Tibial artery (tissue), 4 donors: ENCODE results near the gene SNRPF.
A peak's percentile ranks its signal among the peaks of the same experiment; 100 is the strongest.
"Not testable (repeated sequence)": the region's sequence is repeated elsewhere in the genome, so short reads cannot be mapped to it uniquely, and the experiment has no call there.

Experiments
- DNase-seq, 2 donors: peaks; one replicate each; pipeline ENCODE4 v3.0.0-alpha.2; 2019
- H3K27ac ChIP-seq, 2 donors: fragments of 200-600 bp; sonication (generic) in 1 of 2; 1 replicate in 1 of 2; 2 replicates in 1 of 2; pipeline ENCODE4 v1.5.1; 2018 to 2019; ENCODE audit warnings: mild to moderate bottlenecking in 1 of 2
- H3K27me3 ChIP-seq, 2 donors: fragments of 200-600 bp; sonication (generic) in 1 of 2; one replicate each; pipeline versions ENCODE4 v1.5.1 to v1.6.0; 2016 to 2019
- H3K36me3 ChIP-seq, 3 donors: fragments of 200-600 bp; sonication (generic) in 2 of 3; one replicate each; pipeline ENCODE4 v1.5.1; 2016 to 2019; ENCODE audit warnings: mild to moderate bottlenecking in 2 of 3
- H3K4me1 ChIP-seq, 4 donors: fragments of 200-600 bp; sonication (generic) in 2 of 4; 1 replicate in 3 of 4; 2 replicates in 1 of 4; pipeline ENCODE4 v1.5.1; 2016 to 2019
- H3K4me3 ChIP-seq, 2 donors: fragments of 200-600 bp; sonication (generic) in 1 of 2; 1 replicate in 1 of 2; 2 replicates in 1 of 2; pipeline ENCODE4 v1.5.1; 2018 to 2019; ENCODE audit warnings: mild to moderate bottlenecking in 2 of 2
- H3K9me3 ChIP-seq, 3 donors: fragments of 200-600 bp; sonication (generic) in 1 of 3; one replicate each; pipeline ENCODE4 v1.5.1; 2016 to 2019
- intact Hi-C: fragments of 100-400 bp; cut with DNase I; formaldehyde crosslinking; loops from one replicate; pipeline ENCODE4 v1.15.0; 2023; ENCODE audit warnings: low total_unique reads
- TF ChIP-seq, protein P1 (sequence below), 2 experiments: fragments of 200-600 bp in 1 of 2; fragments of 450-650 bp in 1 of 2; IDR thresholded peaks; one replicate each; pipeline ENCODE4 v1.5.1; 2017 to 2019; ENCODE audit warnings: antibody characterized with exemption in 2 of 2, mild to moderate bottlenecking in 1 of 2, moderate library complexity in 1 of 2

Gene SNRPF

DNA sequence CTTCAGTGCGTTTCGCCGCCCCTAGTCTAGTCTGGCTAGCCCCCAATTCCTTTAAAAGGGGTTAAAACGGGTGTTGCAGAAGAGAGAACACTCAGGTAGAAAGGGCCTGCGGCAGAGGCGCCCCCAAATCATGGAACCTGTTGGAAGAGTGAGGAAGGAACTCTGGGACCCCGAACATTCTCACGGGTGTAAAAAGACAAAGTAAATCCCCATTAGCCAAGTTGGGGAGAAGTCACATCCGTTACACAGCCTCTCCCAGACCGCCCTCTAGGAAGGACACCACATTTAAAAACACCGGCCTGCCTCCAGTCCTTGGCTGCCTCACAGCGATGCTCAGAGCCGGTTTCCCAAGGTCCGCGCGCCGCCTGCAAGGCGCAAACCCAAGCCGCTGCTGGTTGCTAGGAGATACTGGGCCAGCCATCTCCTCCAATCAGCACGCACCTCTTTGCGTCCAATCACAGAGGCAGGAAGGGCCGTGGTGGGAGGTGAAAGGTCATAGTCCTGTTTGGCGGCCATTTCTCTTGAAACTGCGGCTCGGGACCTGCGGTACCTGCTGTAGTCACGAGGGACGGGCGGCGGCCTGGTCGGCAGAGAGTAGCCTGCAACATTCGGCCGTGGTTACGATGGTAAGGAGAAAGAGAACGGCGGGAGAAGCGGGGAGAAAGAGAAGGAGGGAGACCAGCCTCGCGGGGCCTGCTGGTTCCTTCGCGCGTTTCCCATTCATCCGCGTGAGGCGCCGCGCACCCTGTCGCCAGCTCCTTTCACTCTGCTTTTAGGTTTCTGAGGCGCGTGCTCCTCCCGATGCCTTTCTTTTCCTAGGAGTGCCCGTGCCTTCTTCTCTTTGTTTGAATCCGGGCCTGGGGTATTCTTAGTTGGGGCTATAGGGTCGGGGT, at the start of gene SNRPF:
Gene SNRPF (plus strand): TSS at position 502 of the 893 bp plus-strand sequence. CDS start 122 bp downstream, at position 624.
- Histone ChIP-seq H3K27me3 (peaks cover 0 to under 1% of the 10 kb centered on the region in 2 donors), H3K27ac (peak within 1 kb of the TSS; percentile 57 to 67), H3K36me3 (peaks cover 19 to 28% (median 23%) of the 10 kb centered on the region in 3 donors), H3K4me1 (peaks cover 0 to 21% (median 17%) of the 10 kb centered on the region in 4 donors), H3K9me3 (no peaks in the 10 kb centered on the region), H3K4me3 (peak within 1 kb of the TSS; percentile 65 to 80)
- TF ChIP-seq, protein P1, sequence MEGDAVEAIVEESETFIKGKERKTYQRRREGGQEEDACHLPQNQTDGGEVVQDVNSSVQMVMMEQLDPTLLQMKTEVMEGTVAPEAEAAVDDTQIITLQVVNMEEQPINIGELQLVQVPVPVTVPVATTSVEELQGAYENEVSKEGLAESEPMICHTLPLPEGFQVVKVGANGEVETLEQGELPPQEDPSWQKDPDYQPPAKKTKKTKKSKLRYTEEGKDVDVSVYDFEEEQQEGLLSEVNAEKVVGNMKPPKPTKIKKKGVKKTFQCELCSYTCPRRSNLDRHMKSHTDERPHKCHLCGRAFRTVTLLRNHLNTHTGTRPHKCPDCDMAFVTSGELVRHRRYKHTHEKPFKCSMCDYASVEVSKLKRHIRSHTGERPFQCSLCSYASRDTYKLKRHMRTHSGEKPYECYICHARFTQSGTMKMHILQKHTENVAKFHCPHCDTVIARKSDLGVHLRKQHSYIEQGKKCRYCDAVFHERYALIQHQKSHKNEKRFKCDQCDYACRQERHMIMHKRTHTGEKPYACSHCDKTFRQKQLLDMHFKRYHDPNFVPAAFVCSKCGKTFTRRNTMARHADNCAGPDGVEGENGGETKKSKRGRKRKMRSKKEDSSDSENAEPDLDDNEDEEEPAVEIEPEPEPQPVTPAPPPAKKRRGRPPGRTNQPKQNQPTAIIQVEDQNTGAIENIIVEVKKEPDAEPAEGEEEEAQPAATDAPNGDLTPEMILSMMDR (IDR thresholded peaks at IDR 0.05) = no peak
- peak; percentile 95 to 97 for DNase-seq
- intact Hi-C loops = loop anchor here (10.0 kb wide), 1 partner anchor 86 kb away; the partner anchor contains the start of genes AMDHD1 and CCDC38

DNA sequence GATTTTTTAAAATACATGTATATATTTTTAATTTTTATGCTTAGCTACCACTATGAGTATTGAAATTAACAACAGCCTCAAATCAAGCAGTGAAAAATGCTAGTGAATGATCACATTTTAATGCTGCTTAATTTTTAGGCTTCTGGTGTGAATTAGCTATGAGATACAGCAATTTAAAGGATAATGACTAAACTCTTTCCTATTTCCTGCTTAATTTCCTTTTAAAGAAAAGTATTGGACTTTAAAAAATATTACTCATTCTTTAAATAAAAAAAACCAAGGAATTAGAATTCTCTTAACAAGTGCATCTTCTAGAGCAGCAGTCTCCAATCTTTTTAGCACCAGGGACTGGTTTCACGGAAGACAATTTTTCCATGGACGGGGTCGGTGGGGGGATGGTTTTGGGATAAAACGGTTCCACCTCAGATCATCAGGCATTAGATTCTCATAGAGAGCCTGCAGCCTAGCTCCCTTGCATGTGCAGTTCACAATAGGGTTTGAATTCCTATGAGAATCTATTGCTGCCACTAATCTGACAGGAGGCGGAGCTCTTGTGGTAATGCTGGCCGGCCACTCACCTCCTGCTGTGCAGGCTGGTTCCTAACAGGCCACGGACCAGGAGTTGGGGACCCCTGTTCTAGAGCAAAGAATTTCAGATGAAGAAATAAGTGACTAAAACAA, 49.6 kb upstream of the SNRPF start:
- TF ChIP-seq, protein P1 (IDR thresholded peaks at IDR 0.05) = no peak
- Histone ChIP-seq H3K27me3 (no peaks in the 10 kb centered on the region), H3K4me1 (peaks cover 0 to 24% (median 8%) of the 10 kb centered on the region in 4 donors), H3K36me3 (no peaks in the 10 kb centered on the region), H3K9me3 (no peaks in the 10 kb centered on the region), H3K4me3 (no peak overlapping the region), H3K27ac (no peak overlapping the region)
- no peak for DNase-seq
- intact Hi-C loops = no loop called here

DNA sequence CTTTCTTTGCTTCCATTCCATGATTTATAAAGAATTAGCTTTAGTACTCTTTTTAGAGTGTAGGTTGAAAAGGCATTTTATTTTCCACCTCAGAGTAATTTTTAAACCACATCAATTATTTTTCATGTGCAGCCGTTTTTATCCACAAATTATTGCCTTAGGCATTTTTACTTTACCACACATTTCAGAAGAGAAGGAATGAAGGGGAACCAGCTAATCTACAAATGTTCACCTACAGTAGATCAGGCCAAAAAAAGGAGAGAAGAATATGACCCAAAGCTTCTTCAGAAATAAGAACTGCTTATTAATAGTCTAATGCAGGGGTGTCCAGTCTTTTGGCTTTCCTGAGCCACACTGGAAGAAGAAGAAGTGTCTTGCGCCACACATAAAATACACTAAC, 48.3 kb upstream of the SNRPF start:
- TF ChIP-seq, protein P1 (IDR thresholded peaks at IDR 0.05) = no peak
- Histone ChIP-seq H3K9me3 (no peaks in the 10 kb centered on the region), H3K27me3 (no peaks in the 10 kb centered on the region), H3K4me1 (peaks cover 0 to 18% (median 7%) of the 10 kb centered on the region in 4 donors), H3K36me3 (no peaks in the 10 kb centered on the region), H3K4me3 (no peak overlapping the region), H3K27ac (no peak overlapping the region)
- no peak for DNase-seq
- intact Hi-C loops = loop anchor here (10.0 kb wide), 1 partner anchor 226 kb away; no protein-coding TSS in a partner anchor

DNA sequence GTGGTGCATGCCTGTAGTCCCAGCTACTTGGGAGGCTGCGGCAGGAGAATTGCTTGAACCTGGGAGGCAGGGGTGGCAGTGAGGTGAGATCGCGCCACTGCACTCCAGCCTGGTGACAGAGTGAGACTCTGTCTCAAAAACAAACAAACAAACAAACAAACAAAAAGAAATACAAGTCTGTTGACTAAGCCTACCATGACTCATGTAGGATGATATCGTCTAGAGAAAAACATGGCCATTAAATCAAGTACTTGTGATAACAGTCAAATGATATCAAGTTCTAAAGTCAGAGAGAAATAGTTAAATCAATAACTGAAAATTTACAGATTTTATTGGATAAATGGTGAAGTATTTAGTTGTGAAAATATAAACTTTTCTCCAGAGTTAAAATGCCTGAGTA, 46.6 kb upstream of the SNRPF start:
- intact Hi-C loops = loop anchor here (1.0 to 10.0 kb wide), 2 partner anchors 189 to 227 kb away; no protein-coding TSS in a partner anchor
- not testable (repeated sequence) for DNase-seq, H3K27me3 ChIP-seq, H3K27ac ChIP-seq, H3K9me3 ChIP-seq, H3K4me3 ChIP-seq, H3K36me3 ChIP-seq, H3K4me1 ChIP-seq

DNA sequence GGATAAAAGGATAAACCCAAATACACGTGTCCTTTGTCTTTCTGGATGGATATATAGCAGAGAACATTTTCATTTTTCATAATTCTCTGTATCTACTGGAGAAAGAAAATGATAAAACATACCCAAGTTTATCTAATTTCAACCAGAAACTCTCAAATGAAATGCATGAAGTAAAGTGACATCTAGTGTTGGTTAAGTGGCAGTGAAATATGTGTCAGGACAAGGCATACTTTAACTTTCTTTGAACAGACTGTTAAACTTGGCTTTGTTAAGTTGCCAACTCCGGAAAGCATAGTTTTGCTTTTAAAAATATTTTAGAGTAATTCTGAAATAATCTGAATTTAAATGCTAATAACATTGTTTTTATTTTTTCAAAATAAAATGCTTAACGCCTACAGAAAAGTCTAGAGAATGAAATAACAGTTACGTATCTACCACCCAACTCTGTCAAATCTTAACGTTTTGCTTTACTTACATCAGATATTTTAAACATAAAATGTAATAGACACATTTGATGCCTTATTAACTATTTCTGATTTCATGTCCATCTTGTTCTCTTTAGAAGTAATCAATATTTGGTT, 43.0 kb upstream of the SNRPF start:
- H3K4me1 ChIP-seq = no peaks in the 10 kb centered on the region
- TF ChIP-seq, protein P1 (IDR thresholded peaks at IDR 0.05) = peak; percentile 72 to 84
- no peak overlapping the region for H3K4me3 ChIP-seq
- H3K36me3 ChIP-seq = no peaks in the 10 kb centered on the region
- no peaks in the 10 kb centered on the region for H3K9me3 ChIP-seq
- no peaks in the 10 kb centered on the region for H3K27me3 ChIP-seq
- DNase-seq = no peak
- H3K27ac ChIP-seq = no peak overlapping the region
- intact Hi-C loops = loop anchor here (2.0 to 10.0 kb wide), 2 partner anchors 193 to 231 kb away; no protein-coding TSS in a partner anchor
